Breast epithelium (tissue), 4 donors: ENCODE results near the gene ZBTB48. TPM values are rescaled to one million over a fixed set of nuclear protein-coding genes. Genes with fewer than 3 reads are reported as not detected.

Experiments used
- DNase-seq, 2 donors: peaks; one replicate each; pipeline ENCODE4 v3.0.0-alpha.2; 2019; ENCODE audit warnings: low spot score in 2 of 2
- H3K27ac ChIP-seq, 2 donors: fragments of 200-600 bp; sonication (generic) in 1 of 2; one replicate each; pipeline ENCODE4 v1.5.1; 2016 to 2019; ENCODE audit warnings: mild to moderate bottlenecking in 1 of 2
- H3K27me3 ChIP-seq, 2 donors: fragments of 200-600 bp; sonication (generic) in 1 of 2; one replicate each; pipeline versions ENCODE4 v1.5.1 to v1.6.0; 2017 to 2019; ENCODE audit warnings: control low read depth in 1 of 2, mild to moderate bottlenecking in 1 of 2
- H3K36me3 ChIP-seq: fragments of 200-600 bp; one replicate; pipeline ENCODE4 v1.5.1; 2019
- H3K4me1 ChIP-seq, 2 donors: fragments of 200-600 bp; sonication (generic); one replicate each; pipeline ENCODE4 v1.5.1; 2016 to 2019; ENCODE audit warnings: control low read depth in 1 of 2
- H3K4me3 ChIP-seq, 3 donors: fragments of 200-600 bp; sonication (generic); 1 replicate in 2 of 3; 2 replicates in 1 of 3; pipeline ENCODE4 v1.5.1; 2016 to 2019; ENCODE audit warnings: mild to moderate bottlenecking in 3 of 3, moderate library complexity in 2 of 3
- H3K9me3 ChIP-seq, 2 donors: fragments of 200-600 bp; sonication (generic) in 1 of 2; one replicate each; pipeline ENCODE4 v1.5.1; 2016 to 2019; ENCODE audit warnings: control low read depth in 1 of 2
- POLR2A ChIP-seq: fragments of 450-650 bp; IDR thresholded peaks from one replicate; pipeline ENCODE4 v1.6.1; 2016; ENCODE audit warnings: antibody characterized with exemption, mild to moderate bottlenecking, moderate library complexity
- POLR2AphosphoS5 ChIP-seq, 3 donors: sonication (generic); formaldehyde crosslinking; IDR thresholded peaks; one replicate each; pipeline ENCODE4 v1.6.1; 2017; ENCODE audit warnings: antibody characterized with exemption in 3 of 3
- intact Hi-C: fragments of 100-400 bp; cut with DNase I; formaldehyde crosslinking; loops from one replicate; pipeline ENCODE4 v1.15.1; 2023; ENCODE audit warnings: low total_unique reads
- total RNA-seq, 3 donors: library from RNA; depleted of rRNA; stranded (reverse); fragments of >200 nt; gene quantifications; one replicate each; pipeline ENCODE4 v1.1.0, GENCODE V29; 2016
- TF ChIP-seq, protein P1 (sequence below), 3 donors: fragments of 450-650 bp; IDR thresholded peaks; one replicate each; pipeline ENCODE4 v1.5.1; 2016 to 2017; ENCODE audit warnings: antibody characterized with exemption in 3 of 3, mild to moderate bottlenecking in 3 of 3, moderate library complexity in 3 of 3

Gene ZBTB48
- total RNA-seq, 3 donors from 2014 or later = 19.3 to 19.6 (median 19.4) TPM

DNA sequence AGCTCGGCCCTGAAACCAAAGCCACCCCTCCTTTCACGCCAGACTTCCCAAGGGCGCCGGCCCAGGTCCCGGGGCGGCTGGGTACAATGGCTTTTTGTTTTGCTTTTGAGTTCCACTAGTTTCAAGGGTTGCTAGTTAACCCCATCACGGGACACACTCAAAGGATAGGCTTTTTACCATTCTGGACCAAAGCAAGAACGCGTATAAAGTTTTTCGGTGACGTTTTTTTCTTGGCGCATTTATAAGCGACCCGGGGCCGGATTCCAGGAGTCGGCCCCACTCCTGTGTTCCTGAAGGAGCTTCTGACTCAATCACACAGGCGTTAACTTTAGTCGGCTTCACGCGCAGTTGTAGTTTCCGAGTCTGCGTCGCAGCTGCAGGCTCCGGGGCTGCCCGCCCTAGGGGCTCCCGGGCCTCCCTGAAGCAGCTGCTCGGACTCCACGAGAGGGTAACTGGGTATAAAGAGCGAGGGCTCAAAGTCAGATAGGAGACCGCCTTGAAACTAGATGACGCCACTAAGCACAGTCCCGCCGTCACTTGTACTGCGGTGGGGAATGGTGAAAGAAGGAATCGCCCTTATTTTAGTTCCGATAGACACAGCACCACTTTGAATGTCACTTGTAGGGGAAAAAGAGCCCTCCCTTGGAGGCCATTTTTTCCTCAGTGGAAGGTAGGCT is 23.6 kb downstream of the ZBTB48 start:
- intact Hi-C loops = no loop called here
- Histone ChIP-seq H3K27ac (peak overlapping the region; percentile 98 to 99), H3K27me3 (no peaks in the 10 kb centered on the region), H3K36me3 (no peaks in the 10 kb centered on the region), H3K4me1 (peaks cover 12 to 17% of the 10 kb centered on the region in 2 donors), H3K4me3 (peak overlapping the region; percentile 73 to 97 (median 96)), H3K9me3 (no peaks in the 10 kb centered on the region)
- no peak for DNase-seq
- peak; percentile 47 for TF ChIP-seq POLR2A
- TF ChIP-seq, protein P1, sequence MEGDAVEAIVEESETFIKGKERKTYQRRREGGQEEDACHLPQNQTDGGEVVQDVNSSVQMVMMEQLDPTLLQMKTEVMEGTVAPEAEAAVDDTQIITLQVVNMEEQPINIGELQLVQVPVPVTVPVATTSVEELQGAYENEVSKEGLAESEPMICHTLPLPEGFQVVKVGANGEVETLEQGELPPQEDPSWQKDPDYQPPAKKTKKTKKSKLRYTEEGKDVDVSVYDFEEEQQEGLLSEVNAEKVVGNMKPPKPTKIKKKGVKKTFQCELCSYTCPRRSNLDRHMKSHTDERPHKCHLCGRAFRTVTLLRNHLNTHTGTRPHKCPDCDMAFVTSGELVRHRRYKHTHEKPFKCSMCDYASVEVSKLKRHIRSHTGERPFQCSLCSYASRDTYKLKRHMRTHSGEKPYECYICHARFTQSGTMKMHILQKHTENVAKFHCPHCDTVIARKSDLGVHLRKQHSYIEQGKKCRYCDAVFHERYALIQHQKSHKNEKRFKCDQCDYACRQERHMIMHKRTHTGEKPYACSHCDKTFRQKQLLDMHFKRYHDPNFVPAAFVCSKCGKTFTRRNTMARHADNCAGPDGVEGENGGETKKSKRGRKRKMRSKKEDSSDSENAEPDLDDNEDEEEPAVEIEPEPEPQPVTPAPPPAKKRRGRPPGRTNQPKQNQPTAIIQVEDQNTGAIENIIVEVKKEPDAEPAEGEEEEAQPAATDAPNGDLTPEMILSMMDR (IDR thresholded peaks at IDR 0.05) = no peak
- peak in 1 of 3 donors; percentile 23 for TF ChIP-seq POLR2AphosphoS5 (IDR thresholded peaks at IDR 0.05)

- peak; percentile 71 to 94 for DNase-seq
- TF ChIP-seq POLR2A = peak; percentile 33
- TF ChIP-seq, protein P1 (IDR thresholded peaks at IDR 0.05) = peak; percentile 21 to 52 (median 22)
- peak; percentile 70 to 73 (median 71) for TF ChIP-seq POLR2AphosphoS5 (IDR thresholded peaks at IDR 0.05)
- intact Hi-C loops = no loop called here
These were observed 24.2 kb downstream of the ZBTB48 start for GRCh38 chr1:6603915-6604558.

DNA sequence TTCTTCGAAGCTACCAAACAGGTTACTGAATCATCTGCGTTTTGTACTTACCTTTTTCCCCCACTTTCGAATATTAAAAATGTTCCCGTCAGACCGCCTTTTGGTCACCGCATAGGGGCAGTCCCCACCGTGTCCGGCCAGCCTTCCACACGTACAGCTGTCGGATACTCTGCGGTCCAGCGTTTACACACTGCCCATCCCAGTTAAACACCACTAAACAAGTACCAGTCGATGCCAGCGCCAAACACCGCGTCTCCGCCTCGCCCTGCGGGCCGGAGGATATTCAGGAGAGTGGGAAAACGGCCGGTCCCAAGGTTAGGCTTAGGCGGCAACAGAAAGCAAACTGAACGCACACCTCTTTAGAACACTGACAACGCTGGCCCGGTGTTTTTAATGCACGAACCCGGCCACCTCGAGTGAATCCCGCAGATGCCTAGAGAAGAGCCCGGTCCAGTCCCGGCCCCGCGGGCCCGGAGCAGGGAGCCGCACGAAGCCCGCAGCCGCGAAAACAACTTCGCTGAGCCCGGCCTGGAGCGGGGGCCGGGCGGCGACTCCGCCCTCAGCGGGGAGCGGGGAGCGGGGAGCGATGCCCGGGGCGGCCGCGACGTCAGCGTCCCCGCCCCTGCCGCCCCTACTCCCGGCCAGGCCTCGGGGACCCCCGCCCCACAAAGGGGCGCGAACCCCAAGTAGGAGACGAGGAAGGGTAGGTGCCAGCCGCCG is 33.0 kb downstream of the ZBTB48 start:
- TF ChIP-seq, protein P1 (IDR thresholded peaks at IDR 0.05) = peak in 1 of 3 donors; percentile 14
- TF ChIP-seq POLR2A (peak; percentile 17), POLR2AphosphoS5 (IDR thresholded peaks at IDR 0.05) (peak in 2 of 3 donors; percentile 33 to 48)
- peak overlapping the region; percentile 96 to 100 (median 99) for H3K4me3 ChIP-seq
- H3K27ac ChIP-seq = peak overlapping the region; percentile 98 to 99
- H3K36me3 ChIP-seq = no peaks in the 10 kb centered on the region
- peak; percentile 65 to 70 for DNase-seq
- H3K4me1 ChIP-seq = peaks cover 0 to 7% of the 10 kb centered on the region in 2 donors
- intact Hi-C loops = no loop called here
- H3K27me3 ChIP-seq = no peaks in the 10 kb centered on the region
- no peaks in the 10 kb centered on the region for H3K9me3 ChIP-seq

More at GRCh38 chr1:6603915-6604558, 24.2 kb downstream of the ZBTB48 start:
- Histone ChIP-seq H3K27ac (peak overlapping the region; percentile 98 to 99), H3K36me3 (no peaks in the 10 kb centered on the region), H3K27me3 (no peaks in the 10 kb centered on the region), H3K4me3 (peak overlapping the region; percentile 73 to 97 (median 96)), H3K4me1 (peaks cover 8 to 17% of the 10 kb centered on the region in 2 donors), H3K9me3 (no peaks in the 10 kb centered on the region)

GRCh38 chr1:6613361-6614018 is 33.7 kb downstream of the ZBTB48 start, which contains the start of gene PHF13:
TSS of gene PHF13 (plus strand) at chr1:6613731. CDS start at chr1:6614067, 336 bp downstream.
- intact Hi-C loops = no loop called here
- no peaks in the 10 kb centered on the region for H3K36me3 ChIP-seq
- peak within 1 kb of the TSS; percentile 98 to 99 for H3K27ac ChIP-seq
- DNase-seq = peak; percentile 100
- TF ChIP-seq POLR2A (peak; percentile 51), POLR2AphosphoS5 (IDR thresholded peaks at IDR 0.05) (peak; percentile 63 to 76 (median 71))
- TF ChIP-seq, protein P1 (IDR thresholded peaks at IDR 0.05) = no peak
- H3K27me3 ChIP-seq = no peaks in the 10 kb centered on the region
- H3K4me3 ChIP-seq = peak within 1 kb of the TSS; percentile 96 to 100 (median 99)
- no peaks in the 10 kb centered on the region for H3K9me3 ChIP-seq
- H3K4me1 ChIP-seq = peaks cover 0 to 7% of the 10 kb centered on the region in 2 donors
